Caco-2 (cell line): Measurements from ENCODE around the gene PDE9A. TPM values are rescaled to one million over a fixed set of nuclear protein-coding genes. Genes with fewer than 3 reads are reported as not detected.

Experiments
- BruUV-seq: library from RNA; stranded (reverse); fragments of 400-500 nt; replicated peaks from 2 replicates; lab custom pipeline; 2021; lab: Mats Ljungman, UMichigan
- CTCF ChIA-PET: fragments of 300-600 bp; sonication (Branson Sonifier 250); formaldehyde crosslinking; loops from one replicate; lab custom pipeline; 2022; ENCODE audit warnings: antibody characterized with exemption; lab: Charles Lee
- POLR2A ChIA-PET: fragments of 300-600 bp; sonication (Branson Sonifier 250); formaldehyde crosslinking; loops from one replicate; lab custom pipeline; 2022; ENCODE audit warnings: antibody characterized with exemption; lab: Charles Lee
- DNase-seq, 2 experiments: peaks; one replicate each; pipeline versions ENCODE4 v3.0.0 to v3.0.0-alpha.2; 2020 to 2022
- H3K27me3 ChIP-seq: replicated peaks from 2 replicates; pipeline ENCODE4 v1.6.0; 2011; ENCODE audit warnings: low read length; ENCODE audit not compliant: control insufficient read depth, insufficient read depth
- H3K36me3 ChIP-seq: 2 replicates; pipeline ENCODE4 v1.5.1; 2011; ENCODE audit warnings: low read length; ENCODE audit not compliant: control insufficient read depth, insufficient read depth
- H3K4me1 ChIP-seq: fragments of 250-450 bp; sonication (Bioruptor Pico); 2 replicates; pipeline ENCODE4 v1.5.1; 2020; ENCODE audit warnings: mild to moderate bottlenecking
- H3K4me3 ChIP-seq: 2 replicates; pipeline ENCODE4 v1.5.1; 2011; ENCODE audit warnings: low read depth, mild to moderate bottlenecking, control low read depth, low read length
- H3K9me3 ChIP-seq: fragments of 250-450 bp; sonication (Bioruptor Pico); 2 replicates; pipeline ENCODE4 v1.5.1; 2020; ENCODE audit warnings: mild to moderate bottlenecking, moderate library complexity
- H3K27ac Mint-ChIP-seq: one replicate; pipeline ENCODE4 v1.8.0; 2022; ENCODE audit warnings: mixed read lengths; ENCODE audit not compliant: unreplicated experiment
- H3K27me3 Mint-ChIP-seq: one replicate; pipeline ENCODE4 v1.8.0; 2022; ENCODE audit warnings: mixed read lengths; ENCODE audit not compliant: insufficient read depth, unreplicated experiment
- H3K36me3 Mint-ChIP-seq: one replicate; pipeline ENCODE4 v1.8.0; 2022; ENCODE audit warnings: mild to moderate bottlenecking, mixed read lengths; ENCODE audit not compliant: insufficient read depth, unreplicated experiment
- H3K4me1 Mint-ChIP-seq: one replicate; pipeline ENCODE4 v1.8.0; 2022; ENCODE audit warnings: low read depth, mixed read lengths; ENCODE audit not compliant: unreplicated experiment
- H3K4me3 Mint-ChIP-seq: one replicate; pipeline ENCODE4 v1.8.0; 2022; ENCODE audit warnings: mild to moderate bottlenecking, moderate library complexity, mixed read lengths; ENCODE audit not compliant: unreplicated experiment
- H3K9me3 Mint-ChIP-seq: one replicate; pipeline ENCODE4 v1.8.0; 2022; ENCODE audit warnings: mixed read lengths; ENCODE audit not compliant: unreplicated experiment
- intact Hi-C: fragments of 100-400 bp; cut with micrococcal nuclease; formaldehyde crosslinking; loops from one replicate; pipeline ENCODE4 v1.10.0; 2022; ENCODE audit not compliant: unreplicated experiment
- total RNA-seq: library from RNA; stranded (reverse); gene quantifications from 2 replicates; pipeline ENCODE4 v1.2.3, GENCODE V29; 2022
- TF ChIP-seq, protein P1 (sequence below), 2 experiments: fragments of 200-600 bp in 1 of 2; IDR thresholded peaks; 1 replicate in 1 of 2; 2 replicates in 1 of 2; pipeline versions ENCODE4 v1.5.1 to v1.8.0; 2011 to 2022; ENCODE audit warnings: antibody characterized with exemption in 1 of 2, control low read depth in 1 of 2, inconsistent platforms in 1 of 2, low read depth in 1 of 2, low read length in 1 of 2, mild to moderate bottlenecking in 1 of 2, moderate library complexity in 1 of 2; ENCODE audit not compliant: insufficient read depth in 1 of 2, severe bottlenecking in 1 of 2, unreplicated experiment in 1 of 2

Gene PDE9A
- total RNA-seq, 1 experiment from 2014 or later: 9.7 TPM

DNA sequence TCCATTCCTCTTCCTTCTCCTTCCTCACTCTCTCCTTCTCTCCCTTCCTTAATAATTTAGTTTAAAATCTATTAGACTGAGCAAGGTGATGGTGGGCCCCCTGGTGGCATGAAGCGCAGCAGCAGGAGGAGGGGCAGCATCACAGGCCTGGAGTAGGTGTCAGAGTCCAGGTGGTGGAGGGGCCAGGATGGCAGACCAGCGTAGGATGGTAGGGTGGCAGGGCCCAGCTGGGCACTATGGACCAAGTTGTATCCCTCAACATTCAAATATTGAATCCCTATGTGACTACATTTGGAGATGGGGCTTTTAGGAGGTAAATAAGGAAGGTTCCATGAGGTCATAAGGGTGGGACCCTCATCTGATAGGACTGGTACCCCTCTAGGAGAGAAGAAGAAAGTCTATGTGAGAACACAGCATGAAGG lies 164.9 kb downstream of the PDE9A start:
- TF ChIP-seq, protein P1, sequence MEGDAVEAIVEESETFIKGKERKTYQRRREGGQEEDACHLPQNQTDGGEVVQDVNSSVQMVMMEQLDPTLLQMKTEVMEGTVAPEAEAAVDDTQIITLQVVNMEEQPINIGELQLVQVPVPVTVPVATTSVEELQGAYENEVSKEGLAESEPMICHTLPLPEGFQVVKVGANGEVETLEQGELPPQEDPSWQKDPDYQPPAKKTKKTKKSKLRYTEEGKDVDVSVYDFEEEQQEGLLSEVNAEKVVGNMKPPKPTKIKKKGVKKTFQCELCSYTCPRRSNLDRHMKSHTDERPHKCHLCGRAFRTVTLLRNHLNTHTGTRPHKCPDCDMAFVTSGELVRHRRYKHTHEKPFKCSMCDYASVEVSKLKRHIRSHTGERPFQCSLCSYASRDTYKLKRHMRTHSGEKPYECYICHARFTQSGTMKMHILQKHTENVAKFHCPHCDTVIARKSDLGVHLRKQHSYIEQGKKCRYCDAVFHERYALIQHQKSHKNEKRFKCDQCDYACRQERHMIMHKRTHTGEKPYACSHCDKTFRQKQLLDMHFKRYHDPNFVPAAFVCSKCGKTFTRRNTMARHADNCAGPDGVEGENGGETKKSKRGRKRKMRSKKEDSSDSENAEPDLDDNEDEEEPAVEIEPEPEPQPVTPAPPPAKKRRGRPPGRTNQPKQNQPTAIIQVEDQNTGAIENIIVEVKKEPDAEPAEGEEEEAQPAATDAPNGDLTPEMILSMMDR (IDR thresholded peaks at IDR 0.05; ENCODE audit: insufficient read depth in 1 of 2, low read depth in 1 of 2, low read length in 1 of 2, severe bottlenecking in 1 of 2, unreplicated experiment in 1 of 2): peak; percentile 53 to 58
- DNase-seq: peak in 1 of 2 experiments; percentile 53
- intact Hi-C loops: loop anchor here (1.0 to 2.0 kb wide), 3 partner anchors 26 to 226 kb away; no protein-coding TSS in a partner anchor
- no peaks in the 10 kb centered on the region for H3K36me3 Mint-ChIP-seq
- H3K4me1 Mint-ChIP-seq: no peaks in the 10 kb centered on the region
- H3K27me3 ChIP-seq: no peaks in the 10 kb centered on the region
- H3K4me1 ChIP-seq: no peaks in the 10 kb centered on the region
- H3K27me3 Mint-ChIP-seq: no peaks in the 10 kb centered on the region
- H3K27ac Mint-ChIP-seq: no peak overlapping the region
- ChIA-PET POLR2A (no interaction called here), CTCF (interaction anchor here (1.1 kb wide), 1 partner anchor 225 kb away, joined by 4 read pairs; no protein-coding TSS in a partner anchor)
- no peak overlapping the region for H3K4me3 ChIP-seq
- no peak overlapping the region for H3K4me3 Mint-ChIP-seq
- peaks cover 35% of the 10 kb centered on the region for H3K9me3 ChIP-seq
- peaks cover 18% of the 10 kb centered on the region for H3K9me3 Mint-ChIP-seq
- BruUV-seq: no TSS peak
- no peaks in the 10 kb centered on the region for H3K36me3 ChIP-seq

DNA sequence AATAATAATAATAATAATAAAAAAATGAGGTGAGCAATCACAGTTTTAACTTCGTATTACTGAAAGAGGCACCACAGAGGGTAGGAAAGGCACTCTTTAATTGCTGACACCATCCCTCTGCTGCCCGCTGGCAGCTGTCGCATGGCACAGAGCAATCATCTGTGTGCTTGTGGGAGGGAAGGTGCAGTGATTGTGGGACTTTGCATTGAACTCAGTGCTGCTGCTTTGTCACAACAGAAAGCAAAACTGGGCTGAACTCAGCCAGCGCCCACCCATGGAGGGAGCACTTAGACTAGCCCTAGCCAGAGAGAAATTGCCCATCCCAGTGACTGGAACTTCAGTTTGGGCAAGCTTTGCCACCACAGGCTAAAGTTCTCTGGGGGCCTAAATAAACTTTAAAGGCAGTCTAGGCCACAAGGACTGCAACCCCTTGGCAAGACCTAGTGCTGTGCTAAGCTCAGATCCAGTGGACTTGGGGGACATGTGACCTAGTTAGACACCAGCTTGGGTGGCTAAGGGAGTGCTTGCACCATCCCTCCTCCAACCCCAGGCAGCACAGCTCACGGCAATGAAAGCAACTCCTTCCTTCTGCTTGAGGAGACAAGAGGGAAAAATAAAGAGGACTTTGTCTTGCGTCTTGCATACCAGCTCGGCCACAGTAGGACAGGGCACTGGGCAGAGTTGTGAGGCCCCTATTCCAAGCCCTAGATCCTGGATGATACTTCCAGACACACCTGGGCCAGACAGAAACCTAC lies 166.6 kb downstream of the PDE9A start:
- H3K27me3 Mint-ChIP-seq: no peaks in the 10 kb centered on the region
- no peak overlapping the region for H3K27ac Mint-ChIP-seq
- Histone ChIP-seq H3K4me3 (no peak overlapping the region), H3K4me1 (no peaks in the 10 kb centered on the region), H3K9me3 (peaks cover 22% of the 10 kb centered on the region), H3K27me3 (no peaks in the 10 kb centered on the region), H3K36me3 (no peaks in the 10 kb centered on the region)
- POLR2A ChIA-PET: no interaction called here
- CTCF ChIA-PET: interaction anchor here (0.5 kb wide), 1 partner anchor 59 kb away, joined by 4 read pairs; no protein-coding TSS in a partner anchor
- peaks cover 20% of the 10 kb centered on the region for H3K9me3 Mint-ChIP-seq
- no peak overlapping the region for H3K4me3 Mint-ChIP-seq
- no peak for DNase-seq
- no peaks in the 10 kb centered on the region for H3K36me3 Mint-ChIP-seq
- TF ChIP-seq, protein P1 (IDR thresholded peaks at IDR 0.05; ENCODE audit: insufficient read depth in 1 of 2, low read depth in 1 of 2, low read length in 1 of 2, severe bottlenecking in 1 of 2, unreplicated experiment in 1 of 2): no peak
- no TSS peak for BruUV-seq
- H3K4me1 Mint-ChIP-seq: no peaks in the 10 kb centered on the region
- intact Hi-C loops: loop anchor here (2.0 kb wide), 1 partner anchor 227 kb away; no protein-coding TSS in a partner anchor

DNA sequence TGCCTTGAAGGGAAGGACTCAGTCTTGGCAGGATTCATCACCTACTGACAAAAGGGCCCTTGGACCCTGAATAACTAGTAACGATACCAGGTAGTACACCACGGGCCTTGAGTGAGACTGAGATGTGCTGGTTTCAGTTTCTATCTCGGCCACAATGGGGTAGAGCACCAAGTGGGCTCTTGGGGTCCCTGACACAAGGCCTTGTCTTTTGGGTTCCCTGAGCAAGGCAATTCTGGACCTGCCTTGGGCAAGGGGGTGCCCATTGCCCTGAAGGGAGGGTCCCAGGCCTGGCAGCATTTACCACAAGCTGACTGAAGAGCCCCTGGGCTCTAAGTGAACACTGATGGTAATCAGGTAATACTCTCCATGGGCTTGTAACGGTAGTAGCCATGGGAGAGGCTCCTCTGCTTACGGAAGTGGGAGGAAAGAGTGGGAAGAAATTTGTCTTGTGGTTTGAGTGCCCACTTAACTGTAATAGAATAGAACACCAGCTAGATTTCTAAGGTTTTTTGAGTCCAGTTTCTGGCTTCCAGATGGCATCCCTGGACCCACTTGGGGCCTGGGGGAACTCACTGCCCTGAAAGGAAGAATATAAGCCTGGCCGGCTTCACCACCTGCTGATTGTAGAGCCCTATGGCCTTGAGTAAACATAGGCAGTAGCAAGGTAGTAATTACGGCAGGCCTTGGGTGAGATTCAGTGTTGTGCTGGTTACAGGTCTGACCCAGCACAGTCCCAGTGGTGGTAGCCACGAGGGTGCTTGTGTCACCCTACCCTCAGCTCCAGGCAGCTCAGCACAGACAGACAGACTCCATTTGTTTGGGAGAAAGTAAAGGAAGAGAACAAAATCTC lies 167.4 kb downstream of the PDE9A start:
- H3K27ac Mint-ChIP-seq: no peak overlapping the region
- no peaks in the 10 kb centered on the region for H3K36me3 ChIP-seq
- intact Hi-C loops: no loop called here

More for the DNA sequence above, 167.4 kb downstream of the PDE9A start:
- Histone ChIP-seq H3K4me1 (no peaks in the 10 kb centered on the region), H3K4me3 (no peak overlapping the region), H3K27me3 (no peaks in the 10 kb centered on the region), H3K9me3 (peaks cover 19% of the 10 kb centered on the region)
- DNase-seq: no peak
- TF ChIP-seq, protein P1 (IDR thresholded peaks at IDR 0.05; ENCODE audit: insufficient read depth in 1 of 2, low read depth in 1 of 2, low read length in 1 of 2, severe bottlenecking in 1 of 2, unreplicated experiment in 1 of 2): peak in 1 of 2 experiments; percentile 14
- CTCF ChIA-PET: interaction anchor here (0.5 kb wide), 1 partner anchor 58 kb away, joined by 4 read pairs; no protein-coding TSS in a partner anchor
- POLR2A ChIA-PET: no interaction called here
- Mint-ChIP-seq H3K4me1 (no peaks in the 10 kb centered on the region), H3K9me3 (peaks cover 28% of the 10 kb centered on the region), H3K27me3 (no peaks in the 10 kb centered on the region), H3K4me3 (no peak overlapping the region), H3K36me3 (no peaks in the 10 kb centered on the region)
- no TSS peak for BruUV-seq
